Naive thymus-derived CD4-positive, alpha-beta T cell (primary cell): ENCODE measurements around the gene VAMP5. TPM values are rescaled to one million over a fixed set of nuclear protein-coding genes. Genes with fewer than 3 reads are reported as not detected.

ENCODE experiments used
- ATAC-seq: fragments of 150-1000 bp; cut with Tn5 transposase; 2 replicates; pipeline ENCODE4 v1.10.0; 2021; ENCODE audit warnings: mild to moderate bottlenecking, moderate library complexity
- CTCF ChIA-PET: fragments of 350-600 bp; sonication (Branson Sonifier 250); formaldehyde crosslinking; loops from one replicate; lab custom pipeline; 2021; ENCODE audit warnings: antibody characterized with exemption; lab: Charles Lee
- POLR2A ChIA-PET: fragments of 350-600 bp; sonication (Branson Sonifier 250); formaldehyde crosslinking; loops from one replicate; lab custom pipeline; 2021; ENCODE audit warnings: antibody characterized with exemption, inconsistent platforms; lab: Charles Lee
- DNase-seq, 9 donors: peaks; one replicate each; pipeline versions ENCODE4 v3.0.0 to v3.0.0-alpha.2; 2020 to 2022; ENCODE audit warnings: mixed read lengths in 1 of 9
- H3K27ac ChIP-seq: one replicate; pipeline ENCODE4 v1.7.0; 2013; ENCODE audit warnings: mild to moderate bottlenecking, low read depth, low read length, moderate library complexity
- H3K27me3 ChIP-seq, 2 donors: one replicate each; pipeline ENCODE4 v1.7.0; 2013; ENCODE audit warnings: low read length in 2 of 2, mild to moderate bottlenecking in 2 of 2, moderate library complexity in 2 of 2; ENCODE audit not compliant: control insufficient read depth in 2 of 2, insufficient read depth in 2 of 2
- H3K36me3 ChIP-seq, 3 experiments: 1 replicate in 2 of 3; 2 replicates in 1 of 3; pipeline ENCODE4 v1.7.0; 2013; ENCODE audit warnings: low read length in 3 of 3, mild to moderate bottlenecking in 3 of 3, moderate library complexity in 1 of 3; ENCODE audit not compliant: insufficient read depth in 3 of 3, control insufficient read depth in 2 of 3
- H3K4me1 ChIP-seq, 2 donors: one replicate each; pipeline ENCODE4 v1.7.0; 2013; ENCODE audit warnings: low read length in 2 of 2, mild to moderate bottlenecking in 2 of 2, moderate library complexity in 1 of 2; ENCODE audit not compliant: control insufficient read depth in 2 of 2, insufficient read depth in 2 of 2
- H3K4me3 ChIP-seq: 2 replicates; pipeline ENCODE4 v1.7.0; 2013; ENCODE audit warnings: mild to moderate bottlenecking, low read length
- H3K9me3 ChIP-seq, 3 experiments: 1 replicate in 2 of 3; 2 replicates in 1 of 3; pipeline ENCODE4 v1.7.0; 2013; ENCODE audit warnings: low read length in 3 of 3; ENCODE audit not compliant: control insufficient read depth in 2 of 3
- H3K27ac Mint-ChIP-seq, 9 donors: one replicate each; pipeline ENCODE4 v1.8.0; 2020 to 2022; ENCODE audit warnings: mixed read lengths in 9 of 9, mild to moderate bottlenecking in 8 of 9, moderate library complexity in 5 of 9, inconsistent platforms in 2 of 9
- H3K27me3 Mint-ChIP-seq, 5 donors: one replicate each; pipeline ENCODE4 v1.8.0; 2021 to 2022; ENCODE audit warnings: mixed read lengths in 5 of 5, mild to moderate bottlenecking in 1 of 5
- H3K36me3 Mint-ChIP-seq, 5 donors: one replicate each; pipeline ENCODE4 v1.8.0; 2020 to 2022; ENCODE audit warnings: mixed read lengths in 5 of 5, mild to moderate bottlenecking in 3 of 5, inconsistent platforms in 1 of 5
- H3K4me1 Mint-ChIP-seq, 7 donors: one replicate each; pipeline ENCODE4 v1.8.0; 2020 to 2022; ENCODE audit warnings: mixed read lengths in 7 of 7, mild to moderate bottlenecking in 3 of 7, inconsistent platforms in 1 of 7
- H3K4me3 Mint-ChIP-seq, 10 donors: one replicate each; pipeline ENCODE4 v1.8.0; 2020 to 2022; ENCODE audit warnings: mild to moderate bottlenecking in 10 of 10, mixed read lengths in 10 of 10, moderate library complexity in 6 of 10, inconsistent platforms in 2 of 10
- H3K9me3 Mint-ChIP-seq, 11 donors: one replicate each; pipeline ENCODE4 v1.8.0; 2020 to 2022; ENCODE audit warnings: mixed read lengths in 11 of 11, mild to moderate bottlenecking in 4 of 11, inconsistent platforms in 1 of 11, moderate library complexity in 1 of 11
- intact Hi-C, 2 donors: fragments of 100-400 bp; cut with micrococcal nuclease; formaldehyde crosslinking; loops; one replicate each; pipeline ENCODE4 v1.15.1; 2023
- polyA plus RNA-seq, 2 donors: library from polyadenylated mRNA; unstranded; fragments of 300-500 nt; fragmentation: Illumina TruSeq; gene quantifications; one replicate each; pipeline ENCODE4 v1.2.3, GENCODE V29; 2021
- total RNA-seq, 6 experiments: library from RNA in 5 of 6; stranded (reverse) in 5 of 6; gene quantifications; 1 replicate in 5 of 6; 2 replicates in 1 of 6; pipeline ENCODE4 v1.2.3 and lab custom pipeline; 2021 to 2026

The VAMP5 gene
- total and polyA plus RNA-seq, 7 experiments from 2014 or later, result 25.6 to 121 (median 37.0) TPM

DNA sequence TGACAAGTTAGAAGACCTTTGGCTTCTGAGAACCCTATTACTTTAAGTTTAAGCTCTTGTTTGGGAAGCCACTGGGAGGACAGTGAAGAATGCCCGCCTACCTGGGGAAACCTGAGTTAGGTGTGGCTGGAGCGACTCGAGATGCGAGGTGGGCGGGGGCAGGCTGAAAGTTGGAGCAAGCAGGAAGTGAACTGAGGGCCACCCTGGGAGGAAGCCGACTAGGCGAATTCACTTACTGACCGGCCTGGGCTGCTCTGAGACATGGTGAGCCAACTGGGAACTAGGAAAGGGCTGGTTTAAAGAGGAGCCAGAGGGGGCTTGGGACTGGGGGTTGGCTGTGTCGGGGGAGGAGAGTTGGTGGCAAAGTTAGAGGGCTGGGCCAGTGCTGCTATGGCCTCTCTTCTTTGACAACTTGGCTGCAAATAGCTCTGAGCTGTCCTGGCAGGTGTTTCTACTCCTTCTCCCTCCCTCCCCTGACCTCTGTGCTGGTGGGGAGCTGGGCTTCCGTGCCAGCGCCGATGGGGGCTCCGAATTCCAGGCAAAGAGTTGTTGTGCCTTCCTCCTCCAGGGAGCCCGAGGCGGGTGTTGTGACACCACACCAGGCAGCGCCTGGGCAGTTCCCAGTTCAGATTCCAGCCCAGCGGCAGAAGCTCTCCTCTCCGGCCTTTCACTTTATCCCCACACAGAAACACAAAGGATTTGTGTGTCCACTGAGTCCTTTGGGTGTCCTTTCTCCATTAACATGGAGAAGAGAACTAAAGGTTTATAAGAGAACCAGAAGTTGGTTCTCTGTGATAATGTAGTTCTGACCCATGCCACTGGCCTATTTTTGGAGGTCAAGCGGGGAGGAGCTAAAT, 6.6 kb upstream of the VAMP5 start, which contains the start of gene VAMP8:
VAMP8 (plus strand) TSS at position 201 of the 857 bp plus-strand sequence; CDS start at position 262, 61 bp downstream.
- H3K36me3 ChIP-seq, result peaks cover 0 to 13% (median 0%) of the 10 kb centered on the region in 3 experiments
- H3K27me3 ChIP-seq, result no peaks in the 10 kb centered on the region
- POLR2A ChIA-PET, result interaction anchor here (0.6 to 5.7 kb wide), 12 partner anchors 10 to 251 kb away, joined by 3 to 50 read pairs (median 6); partner anchors contain the start of genes GGCX, MAT2A, RNF181 and SH2D6
- DNase-seq, result peak in 8 of 9 donors; percentile 43 to 61 (median 46)
- H3K4me1 ChIP-seq, result peaks cover 12 to 28% of the 10 kb centered on the region in 2 donors
- ATAC-seq, result peak; percentile 82
- Mint-ChIP-seq H3K4me3 (peak within 1 kb of the TSS; percentile 89 to 96 (median 92)), H3K27ac (peak within 1 kb of the TSS; percentile 74 to 99 (median 94)), H3K4me1 (peaks cover 28 to 47% (median 39%) of the 10 kb centered on the region in 7 donors), H3K27me3 (peaks cover 0 to 2% (median 0%) of the 10 kb centered on the region in 5 donors), H3K36me3 (peaks cover 0 to 17% (median 11%) of the 10 kb centered on the region in 5 donors), H3K9me3 (peaks cover 0 to 2% (median 0%) of the 10 kb centered on the region in 11 donors)
- intact Hi-C loops, result loop anchor here (1.0 to 5.0 kb wide), 5 partner anchors 8 to 35 kb away; partner anchors contain the start of genes GGCX (in 2 of the 2), C2orf68 (in 1 of the 2), RNF181 (in 1 of the 2) and TMEM150A (in 1 of the 2)
- CTCF ChIA-PET, result no interaction called here
- H3K9me3 ChIP-seq, result no peaks in the 10 kb centered on the region
- H3K27ac ChIP-seq, result peak within 1 kb of the TSS; percentile 86
- peak within 1 kb of the TSS; percentile 78 for H3K4me3 ChIP-seq

GRCh38 chr2:85578243-85579180, 5.7 kb upstream of the VAMP5 start:
- H3K9me3 ChIP-seq, result no peaks in the 10 kb centered on the region
- ChIA-PET POLR2A (interaction anchor here (0.7 to 5.7 kb wide), 14 partner anchors 9 to 252 kb away, joined by 3 to 50 read pairs (median 5); partner anchors contain the start of genes GGCX, MAT2A, RNF181 and SH2D6), CTCF (interaction anchor here (0.6 kb wide), 1 partner anchor 25 kb away, joined by 4 read pairs; no protein-coding TSS in a partner anchor)
- Mint-ChIP-seq H3K36me3 (peaks cover 0 to 17% (median 12%) of the 10 kb centered on the region in 5 donors), H3K4me3 (peak overlapping the region; percentile 89 to 96 (median 92)), H3K9me3 (peaks cover 0 to 2% (median 0%) of the 10 kb centered on the region in 11 donors), H3K27ac (peak overlapping the region; percentile 74 to 99 (median 94)), H3K4me1 (peaks cover 37 to 56% (median 48%) of the 10 kb centered on the region in 7 donors), H3K27me3 (no peaks in the 10 kb centered on the region)
- peaks cover 0 to 13% (median 0%) of the 10 kb centered on the region in 3 experiments for H3K36me3 ChIP-seq
- intact Hi-C loops, result loop anchor here (2.0 to 5.0 kb wide), 2 partner anchors 16 to 34 kb away; partner anchors contain the start of genes C2orf68 (in 1 of the 2) and RNF181 (in 1 of the 2)
- H3K4me3 ChIP-seq, result peak overlapping the region; percentile 78
- H3K27me3 ChIP-seq, result no peaks in the 10 kb centered on the region
- peak overlapping the region; percentile 86 for H3K27ac ChIP-seq
- peaks cover 14 to 31% of the 10 kb centered on the region in 2 donors for H3K4me1 ChIP-seq
- peak; percentile 69 for ATAC-seq
- DNase-seq, result no peak

GRCh38 chr2:85579266-85579935, 4.8 kb upstream of the VAMP5 start:
- Mint-ChIP-seq H3K4me1 (peaks cover 40 to 62% (median 54%) of the 10 kb centered on the region in 7 donors), H3K27ac (peak overlapping the region; percentile 74 to 99 (median 94)), H3K27me3 (no peaks in the 10 kb centered on the region), H3K4me3 (peak overlapping the region; percentile 89 to 96 (median 92)), H3K36me3 (peaks cover 0 to 17% (median 12%) of the 10 kb centered on the region in 5 donors), H3K9me3 (peaks cover 0 to 2% (median 0%) of the 10 kb centered on the region in 11 donors)
- H3K27ac ChIP-seq, result peak overlapping the region; percentile 86
- peaks cover 0 to 13% (median 0%) of the 10 kb centered on the region in 3 experiments for H3K36me3 ChIP-seq
- no peak for DNase-seq
- ChIA-PET CTCF (interaction anchor here (0.6 kb wide), 1 partner anchor 26 kb away, joined by 4 read pairs; no protein-coding TSS in a partner anchor), POLR2A (interaction anchor here (0.6 to 5.7 kb wide), 14 partner anchors 8 to 252 kb away, joined by 3 to 50 read pairs (median 5); partner anchors contain the start of genes GGCX, MAT2A, RNF181 and SH2D6)
- peaks cover 19 to 36% of the 10 kb centered on the region in 2 donors for H3K4me1 ChIP-seq
- intact Hi-C loops, result loop anchor here (2.0 to 5.0 kb wide), 2 partner anchors 15 to 33 kb away; partner anchors contain the start of genes C2orf68 (in 1 of the 2) and RNF181 (in 1 of the 2)
- no peaks in the 10 kb centered on the region for H3K9me3 ChIP-seq
- peak overlapping the region; percentile 78 for H3K4me3 ChIP-seq
- H3K27me3 ChIP-seq, result no peaks in the 10 kb centered on the region
- no peak for ATAC-seq

DNA sequence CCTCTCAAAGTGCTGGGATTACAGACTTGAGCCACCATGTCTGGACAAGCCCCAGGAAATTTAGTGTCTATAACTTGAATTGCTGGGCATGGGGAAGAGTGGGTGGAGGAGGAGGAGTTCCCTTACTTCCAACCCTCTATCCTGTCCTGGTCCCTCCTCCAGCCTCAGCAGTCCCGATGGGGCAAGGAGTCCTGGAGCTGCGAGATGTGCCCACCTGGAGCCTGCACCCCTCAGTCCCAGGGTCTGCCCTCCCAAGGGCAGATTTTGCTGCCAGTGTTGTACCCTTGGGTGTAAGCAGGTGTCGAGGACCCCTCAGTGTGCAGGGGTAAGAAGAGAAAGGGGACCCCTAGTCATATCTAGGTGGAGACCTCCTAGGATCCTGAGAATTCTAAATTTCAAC, 4.0 kb upstream of the VAMP5 start:
- H3K4me1 ChIP-seq, result peaks cover 25 to 40% of the 10 kb centered on the region in 2 donors
- peaks cover 45 to 68% (median 61%) of the 10 kb centered on the region in 7 donors for H3K4me1 Mint-ChIP-seq

GRCh38 chr2:85582492-85582891, 1.7 kb upstream of the VAMP5 start:
- intact Hi-C loops, result no loop called here
- no peak overlapping the region for H3K4me3 ChIP-seq
- no peaks in the 10 kb centered on the region for H3K27me3 Mint-ChIP-seq
- H3K4me1 Mint-ChIP-seq, result peaks cover 56 to 82% (median 68%) of the 10 kb centered on the region in 7 donors
- H3K36me3 Mint-ChIP-seq, result peaks cover 0 to 19% (median 12%) of the 10 kb centered on the region in 5 donors
- ChIA-PET POLR2A (interaction anchor here (0.8 to 6.4 kb wide), 2 partner anchors 12 to 166 kb away, joined by 5 to 85 read pairs; partner anchors contain the start of gene RNF181), CTCF (interaction anchor here (1.0 kb wide), 1 partner anchor 17 kb away, joined by 3 read pairs; no protein-coding TSS in a partner anchor)
- H3K27ac ChIP-seq, result no peak overlapping the region
- peaks cover 31 to 48% of the 10 kb centered on the region in 2 donors for H3K4me1 ChIP-seq
- DNase-seq (no peak), ATAC-seq (no peak)
- no peaks in the 10 kb centered on the region for H3K9me3 ChIP-seq
- H3K36me3 ChIP-seq, result peaks cover 0 to 13% (median 0%) of the 10 kb centered on the region in 3 experiments
- H3K27me3 ChIP-seq, result no peaks in the 10 kb centered on the region
- peak overlapping the region in 7 of 9 donors; percentile 11 to 93 (median 66) for H3K27ac Mint-ChIP-seq
- H3K4me3 Mint-ChIP-seq, result peak overlapping the region in 6 of 10 donors; percentile 5 to 90 (median 54)
- H3K9me3 Mint-ChIP-seq, result peaks cover 0 to 2% (median 0%) of the 10 kb centered on the region in 11 donors

More for the DNA sequence above, 4.0 kb upstream of the VAMP5 start:
- intact Hi-C loops, result no loop called here
- ChIA-PET CTCF (interaction anchor here (1.0 kb wide), 1 partner anchor 28 kb away, joined by 3 read pairs; no protein-coding TSS in a partner anchor), POLR2A (interaction anchor here (1.2 to 5.7 kb wide), 3 partner anchors 15 to 25 kb away, joined by 4 to 50 read pairs (median 16); partner anchors contain the start of genes GGCX and RNF181)
- Mint-ChIP-seq H3K27ac (peak overlapping the region in 7 of 9 donors; percentile 39 to 99 (median 76)), H3K9me3 (peaks cover 0 to 2% (median 0%) of the 10 kb centered on the region in 11 donors), H3K4me3 (peak overlapping the region; percentile 27 to 96 (median 78)), H3K36me3 (peaks cover 0 to 17% (median 12%) of the 10 kb centered on the region in 5 donors), H3K27me3 (no peaks in the 10 kb centered on the region)
- DNase-seq (no peak), ATAC-seq (no peak)
- H3K4me3 ChIP-seq, result no peak overlapping the region
- H3K27ac ChIP-seq, result peak overlapping the region; percentile 86
- H3K9me3 ChIP-seq, result no peaks in the 10 kb centered on the region
- no peaks in the 10 kb centered on the region for H3K27me3 ChIP-seq
- H3K36me3 ChIP-seq, result peaks cover 0 to 13% (median 0%) of the 10 kb centered on the region in 3 experiments
